ENCODE measurements around the gene GYS2. TPM values are rescaled to one million over a fixed set of nuclear protein-coding genes. Genes with fewer than 3 reads are reported as not detected.
"Not testable (repeated sequence)": the region's sequence is repeated elsewhere in the genome, so short reads cannot be mapped to it uniquely, and the experiment has no call there.

Gene GYS2
- total RNA-seq, 1 donor from 2014 or later: 0.10 TPM

DNA sequence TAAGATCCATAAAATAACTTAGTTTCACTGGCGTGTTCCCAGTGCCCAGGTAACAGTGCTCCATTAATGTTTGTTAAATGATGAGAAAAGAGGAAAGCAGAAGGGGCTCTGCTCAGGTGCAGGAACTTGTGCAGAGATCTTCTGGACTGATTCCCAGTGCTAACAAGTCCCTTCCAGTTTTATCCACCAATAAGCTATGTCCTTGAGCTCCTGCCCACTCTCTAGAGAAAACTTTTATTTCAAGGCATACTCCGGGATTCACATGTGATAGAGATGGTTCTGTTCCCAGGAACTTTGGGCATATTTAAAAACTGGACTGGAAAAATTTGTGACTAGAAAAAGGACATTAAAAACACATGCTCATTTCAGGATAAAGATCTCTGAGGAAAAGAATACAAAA lies 1.9 kb downstream of the GYS2 start:
- DNase-seq (ENCODE audit: low spot score): no peak

DNA sequence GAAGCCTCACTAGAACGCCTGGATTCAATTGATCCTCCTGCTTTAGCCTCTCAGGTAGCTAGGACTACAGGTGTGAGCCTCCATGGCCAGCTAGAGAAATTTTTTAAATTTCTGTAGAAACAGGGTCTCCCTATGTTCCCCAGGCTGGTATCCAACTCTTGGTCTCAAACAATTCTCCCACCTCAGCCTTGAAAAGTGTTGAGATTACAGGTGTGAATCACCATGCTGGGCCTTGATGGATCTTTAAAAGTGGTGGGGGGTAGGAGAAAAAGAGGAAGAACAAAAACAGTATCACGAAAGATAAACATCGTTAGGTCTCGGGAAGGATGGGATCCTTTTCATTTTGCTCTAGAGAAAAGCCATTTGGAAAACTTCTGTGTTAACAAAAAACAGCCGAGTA lies 4.5 kb downstream of the GYS2 start:
- DNase-seq (ENCODE audit: low spot score): no peak

DNA sequence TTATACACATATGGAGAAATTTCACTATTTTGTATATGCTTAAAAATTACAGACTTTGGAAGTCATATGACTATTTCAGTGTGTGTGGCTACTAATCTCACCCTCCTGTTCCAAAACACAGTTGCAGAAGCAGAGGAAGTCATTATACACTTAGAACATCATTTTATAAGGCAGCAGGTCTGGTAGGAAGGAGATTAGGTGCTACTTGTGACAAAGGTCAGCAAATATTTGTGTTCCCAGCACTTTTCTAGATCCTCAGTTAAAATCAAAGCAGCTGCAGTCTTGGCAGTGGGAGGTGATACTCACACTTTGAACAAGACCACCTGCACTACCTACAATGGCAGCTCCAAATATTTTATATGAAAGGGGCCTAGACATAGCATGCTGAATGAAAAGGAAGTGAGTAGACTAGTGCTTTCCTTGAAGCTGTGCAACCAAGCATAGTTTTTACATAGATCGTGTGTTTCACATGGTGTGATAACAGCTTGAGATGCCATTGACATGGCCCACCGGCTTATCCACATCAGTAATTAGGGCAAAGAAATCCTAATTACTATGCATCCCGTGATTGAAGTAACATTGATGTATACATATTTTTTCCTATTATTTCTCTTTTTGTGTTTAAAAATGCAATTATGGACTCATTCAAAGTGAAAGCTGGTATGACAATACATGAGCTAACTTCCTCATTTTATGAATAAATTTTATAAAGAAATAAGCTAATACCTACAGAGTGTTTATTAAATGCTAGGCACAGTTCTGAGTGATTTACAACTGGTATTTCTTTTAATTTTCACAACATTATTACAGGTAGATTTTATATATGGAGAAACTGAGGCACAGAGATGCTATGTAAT lies 5.3 kb downstream of the GYS2 start:
- DNase-seq (ENCODE audit: low spot score): no peak

DNA sequence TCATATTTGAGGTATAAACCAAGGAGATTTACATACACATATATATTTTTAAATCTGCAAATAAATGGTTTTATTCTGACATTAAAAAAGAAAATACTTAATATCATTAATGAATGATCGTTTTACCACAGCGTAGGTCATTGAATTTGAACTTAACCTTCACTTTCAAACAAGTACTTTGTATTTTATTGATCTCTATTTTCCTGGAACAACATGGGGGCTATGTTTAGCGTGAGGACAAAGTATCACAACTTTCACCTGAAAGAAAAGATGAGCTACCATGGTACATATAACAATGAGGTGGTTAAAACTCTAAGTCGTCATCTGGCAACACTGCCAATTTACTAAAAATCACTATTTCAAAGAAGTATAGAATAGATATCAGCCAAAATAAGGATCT lies 6.0 kb downstream of the GYS2 start:
- DNase-seq (ENCODE audit: low spot score): no peak

DNA sequence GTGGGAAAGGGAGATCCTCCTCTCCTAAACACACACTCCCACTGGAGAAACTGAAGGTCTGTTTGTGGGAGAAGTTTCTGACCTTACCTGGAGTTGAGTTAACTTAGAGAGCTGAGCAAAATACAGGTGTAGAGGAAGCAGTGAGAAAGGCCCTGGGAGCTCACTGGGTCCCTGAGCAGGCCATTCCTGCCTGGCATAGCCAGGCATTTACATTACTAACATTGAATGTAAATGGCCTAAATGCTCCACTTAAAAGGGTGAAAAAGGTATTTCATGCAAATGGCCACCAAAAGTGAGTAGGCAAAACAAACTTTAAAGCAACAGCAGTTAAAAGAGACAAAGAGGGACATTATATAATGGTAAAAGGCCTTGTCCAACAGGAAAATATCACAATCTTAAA lies 9.3 kb downstream of the GYS2 start:
- DNase-seq (ENCODE audit: low spot score): not testable (repeated sequence)

DNA sequence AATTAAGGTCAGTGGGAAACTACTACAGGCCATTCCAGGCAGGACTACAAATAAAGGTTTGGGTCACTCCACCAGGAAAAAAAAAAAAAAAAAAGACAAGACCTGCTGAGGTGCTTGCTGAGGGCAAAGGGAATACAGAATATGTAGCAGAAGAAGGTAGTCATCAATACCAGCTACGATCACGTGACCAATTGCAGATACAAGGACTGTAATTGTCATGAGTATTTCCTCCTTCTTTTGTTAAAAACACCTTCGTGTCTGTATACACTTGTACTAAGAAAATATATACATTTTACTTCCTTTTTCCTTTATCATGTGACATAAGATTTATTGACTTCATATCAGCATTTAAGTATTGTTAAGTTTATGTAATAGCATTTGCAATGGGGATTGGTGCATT lies 19.2 kb downstream of the GYS2 start:
- DNase-seq (ENCODE audit: low spot score): no peak

DNA sequence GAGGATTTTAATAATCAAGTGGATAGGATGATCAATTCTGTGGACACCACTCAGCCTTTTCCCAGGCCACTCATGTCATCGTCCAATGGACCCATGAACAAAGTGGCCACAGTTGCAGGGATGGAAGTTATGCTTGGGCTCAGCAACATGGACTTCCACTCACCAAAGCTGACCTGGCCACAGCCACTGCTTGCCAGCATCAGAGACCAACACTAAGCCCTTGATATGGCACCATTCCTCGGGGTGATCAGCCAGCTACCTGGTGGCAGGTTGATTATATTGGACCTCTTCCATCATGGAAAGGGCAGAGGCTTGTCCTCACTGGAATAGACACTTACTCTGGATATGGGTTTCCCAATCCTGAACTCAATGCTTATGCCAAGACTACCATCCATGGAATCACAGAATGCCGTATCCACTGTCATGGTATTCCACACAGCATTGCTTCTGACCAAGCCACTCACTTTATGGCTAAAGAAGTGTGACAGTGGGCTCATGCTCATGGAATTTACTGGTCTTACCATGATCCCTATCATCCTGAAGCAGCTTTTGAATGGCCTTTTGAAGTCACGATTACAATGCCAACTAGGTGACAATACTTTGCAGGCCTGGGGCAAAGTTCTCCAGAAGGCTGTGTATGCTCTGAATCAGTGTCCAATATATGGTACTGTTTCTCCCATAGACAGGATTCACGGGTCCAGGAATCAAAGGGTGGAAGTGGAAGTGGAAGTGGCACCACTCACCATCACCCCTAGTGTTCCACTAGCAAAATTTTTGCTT lies 20.1 kb downstream of the GYS2 start:
- DNase-seq (ENCODE audit: low spot score): not testable (repeated sequence)

DNA sequence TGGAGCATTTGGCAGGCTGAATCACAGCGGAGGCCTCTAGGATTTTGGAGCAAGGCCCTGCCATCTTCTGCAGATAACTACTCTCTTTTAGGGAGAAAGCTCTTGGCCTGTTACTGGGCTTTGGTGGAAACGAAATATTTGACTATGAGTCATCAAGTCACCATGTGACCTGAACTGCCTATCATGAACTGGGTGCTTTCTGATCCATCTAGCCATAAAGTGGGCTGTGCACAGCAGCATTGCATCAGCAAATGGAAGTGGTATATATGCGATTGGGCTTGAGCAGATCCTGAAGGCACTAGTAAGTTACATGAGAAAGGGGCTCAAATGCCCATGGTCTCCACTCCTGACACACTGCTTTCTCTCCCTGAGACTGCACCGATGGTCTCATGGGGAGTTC lies 21.1 kb downstream of the GYS2 start:
- no peak for DNase-seq (ENCODE audit: low spot score)

DNA sequence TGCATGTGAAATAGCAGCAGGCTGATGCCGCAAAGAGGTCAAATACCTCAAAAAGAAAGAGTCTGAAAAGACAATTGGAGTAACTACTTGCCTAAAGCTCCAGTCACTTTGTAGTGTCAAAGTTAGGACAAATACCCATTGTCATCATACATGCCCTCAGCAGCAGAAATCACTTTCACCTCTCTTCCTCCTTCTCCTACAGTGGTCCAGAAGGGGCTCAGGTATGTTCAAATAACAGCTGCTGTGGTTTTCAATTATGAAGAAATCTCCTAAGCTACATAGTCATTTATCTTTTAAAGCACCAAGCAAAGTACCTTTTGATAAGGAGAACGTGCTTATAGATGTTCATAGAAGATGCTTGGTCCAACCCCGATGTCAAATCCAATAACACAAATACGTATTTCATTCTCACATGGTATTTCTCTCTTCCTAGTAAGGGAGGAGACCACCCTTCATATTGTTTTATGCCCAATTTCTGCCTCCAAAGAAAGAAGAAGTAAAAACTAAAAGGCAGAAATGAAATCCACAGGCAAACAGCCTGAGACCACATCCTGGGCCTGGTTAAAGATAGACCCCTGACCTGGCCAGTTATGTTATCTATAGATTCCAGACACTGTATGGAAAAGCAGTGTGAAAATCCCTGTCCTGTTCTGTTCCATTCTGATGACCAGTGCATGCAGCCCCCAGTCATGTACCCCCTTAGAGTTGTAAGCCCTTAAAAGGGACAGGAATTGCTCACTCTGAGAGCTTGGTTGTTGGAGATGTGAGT lies 23.7 kb downstream of the GYS2 start:
- DNase-seq (ENCODE audit: low spot score): no peak

DNA sequence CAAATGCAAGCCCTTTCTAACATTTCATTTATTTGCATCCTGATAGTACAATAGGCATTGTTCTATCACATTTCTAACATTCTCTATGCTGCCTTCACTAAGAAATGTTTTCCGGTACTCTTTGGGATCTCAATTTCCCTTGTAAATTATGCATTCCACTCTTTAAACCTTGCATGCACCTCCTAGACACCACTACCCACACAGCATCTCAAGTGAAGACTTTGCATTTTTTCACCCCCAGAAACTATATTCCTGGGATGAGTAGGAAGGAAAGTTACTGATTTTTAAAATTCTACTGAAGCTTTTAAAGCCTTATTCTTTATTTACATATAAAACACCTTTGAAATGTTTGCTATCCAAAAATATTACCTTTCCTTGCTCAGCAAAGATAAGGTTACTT lies 27.1 kb downstream of the GYS2 start:
- DNase-seq (ENCODE audit: low spot score): no peak

DNA sequence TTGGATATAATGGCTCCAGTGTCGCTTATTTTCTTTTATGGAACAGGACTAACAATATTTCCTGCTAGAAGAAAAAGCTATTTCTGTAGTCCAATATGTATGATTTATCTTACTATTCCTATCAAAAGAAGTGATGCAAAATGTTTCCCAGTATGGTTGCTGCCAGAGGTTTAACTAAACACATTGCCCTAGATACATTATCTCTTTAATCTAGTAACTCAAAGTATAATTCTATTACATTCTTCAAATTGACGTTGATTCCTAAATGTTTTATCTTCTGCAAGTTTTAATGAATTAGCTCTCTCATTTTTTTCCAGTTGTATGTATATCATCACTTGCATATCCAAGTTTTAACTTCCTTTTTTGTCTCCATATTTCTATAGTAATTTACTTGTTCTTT lies 28.2 kb downstream of the GYS2 start:
- DNase-seq (ENCODE audit: low spot score): no peak

DNA sequence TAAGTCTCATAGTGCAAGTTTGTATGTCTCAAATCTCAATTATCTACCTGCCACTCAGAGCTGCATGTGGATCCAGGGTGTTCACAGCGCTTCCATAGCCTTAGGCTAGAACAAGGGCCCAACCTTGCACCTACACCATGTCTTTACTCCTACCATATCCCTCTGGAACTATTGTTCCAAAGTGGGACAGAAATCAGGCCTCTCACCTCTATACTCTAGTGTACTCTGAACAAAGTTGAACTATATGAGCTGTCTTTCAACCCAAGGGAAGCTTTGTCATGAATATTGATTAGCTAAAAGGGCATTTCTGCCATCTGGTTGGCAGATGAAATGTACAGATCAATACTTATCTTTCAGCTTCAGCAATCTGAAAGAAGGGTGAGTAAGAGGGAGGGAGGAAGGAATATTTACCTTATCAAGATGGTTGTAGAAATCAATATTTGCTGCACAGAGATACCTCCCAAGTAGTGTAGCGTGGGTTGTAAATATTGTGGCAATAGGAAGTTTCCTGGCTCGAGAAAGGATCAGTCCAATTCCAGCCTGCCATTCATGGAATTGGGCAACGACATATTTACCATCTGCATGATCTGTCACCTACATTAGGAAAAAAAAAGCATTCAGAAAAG lies 30.8 kb downstream of the GYS2 start:
- DNase-seq (ENCODE audit: low spot score): no peak

DNA sequence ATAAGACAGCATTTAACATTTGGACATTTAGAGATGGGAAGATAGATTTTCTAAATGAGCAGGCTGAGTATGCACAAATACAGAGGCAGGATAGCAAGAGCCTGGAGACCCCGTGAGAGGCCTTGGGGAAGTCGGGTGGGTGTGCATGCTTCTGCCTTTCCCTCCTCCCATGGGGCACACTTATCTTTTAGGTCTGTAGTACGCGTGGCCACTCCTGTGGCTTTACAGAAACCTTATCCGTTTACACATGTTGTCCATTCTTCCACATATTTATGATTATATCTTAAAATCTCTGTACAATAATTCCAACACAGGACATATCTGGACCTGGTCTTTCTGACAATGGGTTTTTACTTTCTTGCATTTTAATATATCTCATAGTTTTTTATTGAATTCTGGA lies 33.6 kb downstream of the GYS2 start:
- no peak for DNase-seq (ENCODE audit: low spot score)

DNA sequence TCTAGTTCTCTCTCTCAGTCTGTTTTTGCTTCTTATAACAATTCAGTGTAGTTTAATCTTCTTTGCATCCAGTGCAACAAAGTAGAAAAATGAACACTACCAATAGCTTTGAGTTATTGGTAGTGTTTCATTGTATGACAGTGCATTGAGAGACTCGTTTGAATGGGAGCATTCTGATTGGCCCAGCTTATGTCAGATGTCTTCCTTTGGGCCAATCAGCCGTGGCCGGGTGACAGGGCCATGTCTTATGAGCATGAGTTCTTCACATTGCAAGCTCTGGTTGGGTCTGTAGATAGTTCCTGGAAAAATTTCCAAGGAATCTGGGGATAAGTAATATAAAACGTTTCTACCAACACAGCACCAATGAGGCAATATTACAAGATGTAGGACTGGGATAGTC lies 36.5 kb downstream of the GYS2 start:
- DNase-seq (ENCODE audit: low spot score): no peak

DNA sequence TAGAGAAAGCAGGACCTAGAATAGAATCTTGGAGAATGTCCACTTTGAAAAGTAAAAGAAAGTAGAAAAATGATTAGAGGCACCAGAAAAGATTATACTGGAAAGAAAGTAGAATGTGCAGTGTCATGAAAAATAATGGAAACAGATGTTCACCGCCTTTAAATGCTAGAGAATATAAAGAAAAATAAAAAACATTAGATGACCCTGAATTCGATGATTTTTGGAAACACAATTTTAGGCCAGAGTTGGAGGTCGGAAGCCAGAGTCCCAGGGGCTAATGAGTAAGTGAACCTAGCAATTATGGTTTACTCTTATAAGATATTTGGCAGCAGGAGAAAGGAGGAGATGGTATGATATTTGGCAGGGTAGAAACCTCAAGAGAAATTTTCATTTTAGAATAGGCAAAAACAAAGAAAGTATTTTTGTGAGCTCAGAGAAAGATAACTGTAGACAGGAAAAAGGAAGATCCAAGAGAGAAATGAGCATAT lies 37.7 kb downstream of the GYS2 start:
- no peak for DNase-seq (ENCODE audit: low spot score)

DNA sequence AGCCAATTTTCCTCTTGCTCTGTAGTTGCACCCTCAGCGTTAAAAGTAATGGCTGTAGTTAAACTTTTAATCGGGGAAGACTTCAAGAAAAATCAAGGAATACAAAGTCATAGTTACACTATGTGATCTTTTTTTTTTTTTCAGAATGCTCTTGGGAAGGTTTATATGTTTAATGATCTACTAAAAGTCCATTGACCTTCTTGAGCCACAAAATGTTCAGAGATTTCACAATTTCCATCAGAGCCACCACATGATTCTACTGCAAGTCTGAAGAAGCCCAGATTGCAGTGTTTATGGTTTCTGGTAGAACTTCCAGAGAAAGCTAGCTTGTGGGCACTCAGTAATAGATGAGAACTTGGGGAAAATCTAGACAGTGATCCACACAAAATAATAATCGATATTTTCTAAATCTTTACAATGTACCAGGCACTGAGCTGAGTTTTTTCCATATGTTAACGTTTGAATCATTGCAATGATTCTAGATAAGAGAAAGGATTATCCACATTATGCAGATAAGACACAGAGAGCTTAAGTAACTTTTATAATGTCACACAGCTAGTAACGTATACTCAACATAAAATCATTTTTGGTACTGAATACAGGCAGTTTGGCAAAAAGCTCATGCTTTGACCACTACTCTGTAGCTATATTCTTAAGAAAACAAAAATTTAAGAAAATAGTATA lies 38.3 kb downstream of the GYS2 start:
- no peak for DNase-seq (ENCODE audit: low spot score)

DNA sequence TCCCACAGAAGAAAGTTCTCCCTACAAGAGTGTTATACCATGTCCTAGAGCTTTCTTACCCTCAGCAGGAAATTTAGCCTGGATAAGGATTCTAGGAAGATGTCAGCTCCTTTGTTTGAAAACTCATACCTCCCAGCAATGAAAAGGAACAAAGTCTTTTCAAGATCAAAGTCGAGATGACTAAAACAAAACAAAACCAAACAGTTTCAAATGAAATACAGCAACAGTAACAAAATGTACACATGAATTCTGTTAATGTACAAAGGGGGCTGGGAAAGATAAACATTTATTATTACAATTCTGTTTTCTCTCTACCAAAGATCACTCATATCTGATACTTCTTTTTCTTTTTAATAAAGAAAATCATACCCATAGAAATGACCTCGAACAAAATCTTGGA lies 41.8 kb downstream of the GYS2 start:
- DNase-seq (ENCODE audit: low spot score): no peak

DNA sequence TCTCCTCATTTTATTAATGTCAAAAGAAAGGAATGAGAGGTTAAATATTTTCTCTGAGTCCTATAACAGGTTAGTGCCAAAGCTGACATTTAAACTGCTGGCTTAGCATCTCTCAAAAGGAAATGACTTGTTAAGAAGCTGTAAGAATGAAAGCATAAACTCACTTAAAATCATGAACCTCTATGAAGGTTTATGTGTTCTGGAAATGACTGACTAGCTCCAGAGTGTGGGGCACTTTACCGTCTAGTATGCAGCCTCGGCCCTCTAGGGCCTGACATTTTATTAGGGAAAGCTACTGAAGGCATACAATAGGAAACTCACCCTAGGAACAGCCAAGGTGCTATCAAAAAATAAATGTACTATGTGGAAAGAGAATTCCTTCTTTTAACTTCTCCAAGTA lies 43.5 kb downstream of the GYS2 start:
- DNase-seq (ENCODE audit: low spot score): no peak

DNA sequence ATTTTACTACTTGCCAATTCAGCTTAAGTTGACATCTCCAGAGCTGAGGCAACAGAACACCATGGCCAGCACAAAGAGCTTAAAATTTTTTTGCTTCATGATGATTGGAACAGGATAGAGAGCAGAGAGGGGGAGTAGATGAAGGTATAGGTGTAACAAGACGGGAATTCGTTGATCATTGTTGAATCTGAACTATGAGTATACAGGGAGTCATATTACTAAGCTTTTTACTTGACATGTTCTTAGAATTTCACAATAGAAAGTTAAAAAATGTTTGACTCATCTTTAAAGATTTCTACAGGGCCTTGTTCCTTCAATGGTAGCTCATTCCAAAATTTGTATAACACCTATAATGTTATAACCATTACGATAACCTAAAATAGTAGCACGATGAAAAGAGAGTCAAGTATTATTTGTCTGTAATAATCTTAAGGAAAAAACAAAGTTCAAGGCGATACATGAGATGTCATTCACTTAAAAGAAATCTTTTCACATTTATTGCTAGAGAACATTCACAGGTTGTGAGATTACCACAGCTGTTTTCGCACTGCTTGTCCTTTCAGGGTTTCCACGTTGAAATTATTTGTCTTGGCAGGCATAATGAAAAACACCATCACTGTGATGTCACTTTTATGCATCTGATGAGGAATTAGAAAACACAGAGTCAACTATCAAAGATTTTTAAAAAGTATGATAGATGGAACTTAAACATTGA lies 44.6 kb downstream of the GYS2 start:
- no peak for DNase-seq (ENCODE audit: low spot score)

DNA sequence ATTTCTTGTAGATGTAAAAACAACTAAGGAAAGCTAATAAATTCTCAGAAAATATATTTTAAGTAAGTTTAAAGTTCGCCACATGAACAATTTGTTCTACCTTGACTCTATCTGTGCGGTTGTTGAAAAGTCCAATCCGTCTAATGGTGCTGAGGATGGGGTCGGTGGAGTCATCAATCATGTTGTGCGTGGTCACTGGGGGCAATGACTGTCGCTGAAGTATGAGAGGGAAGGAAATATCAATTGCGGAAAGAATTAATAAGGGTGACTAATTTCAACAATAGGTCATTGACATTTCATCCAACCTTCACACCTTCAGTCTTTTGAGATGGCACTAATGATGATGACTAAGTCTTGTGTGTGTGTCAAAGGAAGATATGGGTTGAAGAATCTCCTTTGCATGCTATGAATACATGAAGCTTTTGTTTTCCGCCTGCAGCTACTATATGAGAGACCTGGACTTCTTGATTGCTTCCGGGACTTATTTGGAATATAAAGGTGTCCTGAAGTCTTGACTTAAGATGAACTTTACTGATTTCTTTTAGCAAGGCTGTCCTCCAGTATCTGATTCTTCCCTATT lies 46.5 kb downstream of the GYS2 start:
- no peak for DNase-seq (ENCODE audit: low spot score)

All from mesenteric fat pad (tissue), 1 donor.